Lung (tissue), 12 donors: Measurements from ENCODE around the gene EIF3I. TPM values are rescaled to one million over a fixed set of nuclear protein-coding genes. Genes with fewer than 3 reads are reported as not detected.

ENCODE experiments used
- ATAC-seq: fragments of 200-7000 bp; cut with Tn5 transposase; one replicate; pipeline ENCODE4 v1.9.1; 2020; ENCODE audit warnings: moderate number of reproducible peaks; ENCODE audit not compliant: insufficient read depth, low FRiP score
- DNase-seq, 3 donors: peaks; one replicate each; pipeline ENCODE4 v3.0.0-alpha.2; 2013 to 2017
- H3K27ac ChIP-seq, 2 donors: one replicate each; pipeline ENCODE4 v1.5.1; 2013; ENCODE audit warnings: mild to moderate bottlenecking in 2 of 2, moderate library complexity in 2 of 2, control low read depth in 1 of 2, inconsistent platforms in 1 of 2, low read depth in 1 of 2, low read length in 1 of 2
- H3K27me3 ChIP-seq, 3 donors: one replicate each; pipeline ENCODE4 v1.5.1; 2013; ENCODE audit warnings: low read length in 2 of 3; ENCODE audit not compliant: control insufficient read depth in 3 of 3, insufficient read depth in 3 of 3
- H3K36me3 ChIP-seq, 4 donors: one replicate each; pipeline ENCODE4 v1.5.1; 2013; ENCODE audit warnings: low read length in 4 of 4, mild to moderate bottlenecking in 1 of 4, moderate library complexity in 1 of 4; ENCODE audit not compliant: control insufficient read depth in 4 of 4, insufficient read depth in 4 of 4
- H3K4me1 ChIP-seq, 5 donors: one replicate each; pipeline ENCODE4 v1.5.1; 2013; ENCODE audit warnings: low read length in 5 of 5, mild to moderate bottlenecking in 2 of 5, moderate library complexity in 1 of 5; ENCODE audit not compliant: control insufficient read depth in 5 of 5, insufficient read depth in 5 of 5
- H3K4me3 ChIP-seq: one replicate; pipeline ENCODE4 v1.5.1; 2013; ENCODE audit warnings: mild to moderate bottlenecking, control low read depth, moderate library complexity
- H3K9ac ChIP-seq, 2 donors: one replicate each; pipeline ENCODE4 v1.5.1; 2013; ENCODE audit warnings: low read length in 2 of 2, control low read depth in 1 of 2; ENCODE audit not compliant: insufficient read depth in 1 of 2
- H3K9me3 ChIP-seq, 4 donors: one replicate each; pipeline ENCODE4 v1.5.1; 2013; ENCODE audit warnings: low read length in 3 of 4, mild to moderate bottlenecking in 1 of 4, moderate library complexity in 1 of 4; ENCODE audit not compliant: control insufficient read depth in 4 of 4, insufficient read depth in 3 of 4
- WGBS, 2 donors: extraction: QIAGEN DNeasy Blood & Tissue Kit; methylation state at CpG; one replicate each; pipeline ENCODE4 v1.1.7; 2013; 5-methylcytosine and 5-hydroxymethylcytosine counted together
- polyA plus RNA-seq, 2 donors: library from polyadenylated mRNA; stranded (reverse); fragments of 200-250 nt; gene quantifications; one replicate each; pipeline ENCODE4 v1.2.1, GENCODE V29; 2013
- total RNA-seq, 2 donors: library from RNA; depleted of rRNA in 1 of 2; stranded (reverse); fragments of >200 nt in 1 of 2; gene quantifications; one replicate each; pipeline ENCODE4 v1.2.1, GENCODE V29; 2014 to 2021
- TF ChIP-seq, protein P1 (sequence below): IDR thresholded peaks from 2 replicates; pipeline ENCODE4 v1.5.1; 2012; ENCODE audit warnings: mild to moderate bottlenecking; ENCODE audit errors: control extremely low read depth, extremely low read depth
- donor health status: control.
- donor health status: control.
- donor health status: Bipolar disorder and iron deficiency.
- donor health status: healthy.
- donor health status: DM: yes; HTN: yes; CAD: no.

Gene EIF3I
- total and polyA plus RNA-seq, 4 donors, result 81.0 to 255 (median 185) TPM

DNA sequence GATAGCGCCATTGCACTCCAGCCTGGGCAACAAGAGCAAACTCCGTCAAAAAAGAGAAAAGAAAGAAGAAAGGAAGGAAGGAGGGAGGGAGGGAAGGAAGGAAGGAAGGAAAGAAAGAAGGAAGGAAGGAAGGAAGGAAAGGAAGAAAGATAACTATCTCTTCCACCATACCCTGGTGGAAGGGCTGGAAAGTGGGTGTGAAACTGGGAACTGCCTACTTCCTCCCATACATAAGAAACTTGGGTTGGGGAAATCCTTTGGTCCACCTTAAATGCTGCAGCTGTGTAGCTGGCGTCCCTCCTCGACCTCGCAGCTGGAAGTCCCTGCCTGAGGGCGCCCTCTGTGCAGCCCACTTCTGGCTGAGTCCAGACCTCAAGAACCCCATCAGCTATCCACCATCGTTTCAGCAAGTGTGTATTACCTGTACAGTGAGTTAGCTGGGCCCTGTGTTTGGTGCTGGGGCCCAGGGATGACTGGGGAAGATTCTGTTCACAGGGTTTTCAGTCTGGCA lies 20.2 kb downstream of the EIF3I start:
- H3K9ac ChIP-seq, result no peak overlapping the region
- TF ChIP-seq, protein P1, sequence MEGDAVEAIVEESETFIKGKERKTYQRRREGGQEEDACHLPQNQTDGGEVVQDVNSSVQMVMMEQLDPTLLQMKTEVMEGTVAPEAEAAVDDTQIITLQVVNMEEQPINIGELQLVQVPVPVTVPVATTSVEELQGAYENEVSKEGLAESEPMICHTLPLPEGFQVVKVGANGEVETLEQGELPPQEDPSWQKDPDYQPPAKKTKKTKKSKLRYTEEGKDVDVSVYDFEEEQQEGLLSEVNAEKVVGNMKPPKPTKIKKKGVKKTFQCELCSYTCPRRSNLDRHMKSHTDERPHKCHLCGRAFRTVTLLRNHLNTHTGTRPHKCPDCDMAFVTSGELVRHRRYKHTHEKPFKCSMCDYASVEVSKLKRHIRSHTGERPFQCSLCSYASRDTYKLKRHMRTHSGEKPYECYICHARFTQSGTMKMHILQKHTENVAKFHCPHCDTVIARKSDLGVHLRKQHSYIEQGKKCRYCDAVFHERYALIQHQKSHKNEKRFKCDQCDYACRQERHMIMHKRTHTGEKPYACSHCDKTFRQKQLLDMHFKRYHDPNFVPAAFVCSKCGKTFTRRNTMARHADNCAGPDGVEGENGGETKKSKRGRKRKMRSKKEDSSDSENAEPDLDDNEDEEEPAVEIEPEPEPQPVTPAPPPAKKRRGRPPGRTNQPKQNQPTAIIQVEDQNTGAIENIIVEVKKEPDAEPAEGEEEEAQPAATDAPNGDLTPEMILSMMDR, result no peak
- DNase-seq (peak; percentile 46 to 78 (median 71)), ATAC-seq (no peak)
- H3K4me3 ChIP-seq, result no peak overlapping the region
- H3K4me1 ChIP-seq, result peaks cover 0 to 33% (median 2%) of the 10 kb centered on the region in 5 donors
- H3K27me3 ChIP-seq, result no peaks in the 10 kb centered on the region
- no peaks in the 10 kb centered on the region for H3K36me3 ChIP-seq
- H3K27ac ChIP-seq, result peak overlapping the region in 1 of 2 donors; percentile 43
- no peaks in the 10 kb centered on the region for H3K9me3 ChIP-seq
- 27 to 33% methylated on average over 7 of the region's 7 CpGs for WGBS, 2 donors

DNA sequence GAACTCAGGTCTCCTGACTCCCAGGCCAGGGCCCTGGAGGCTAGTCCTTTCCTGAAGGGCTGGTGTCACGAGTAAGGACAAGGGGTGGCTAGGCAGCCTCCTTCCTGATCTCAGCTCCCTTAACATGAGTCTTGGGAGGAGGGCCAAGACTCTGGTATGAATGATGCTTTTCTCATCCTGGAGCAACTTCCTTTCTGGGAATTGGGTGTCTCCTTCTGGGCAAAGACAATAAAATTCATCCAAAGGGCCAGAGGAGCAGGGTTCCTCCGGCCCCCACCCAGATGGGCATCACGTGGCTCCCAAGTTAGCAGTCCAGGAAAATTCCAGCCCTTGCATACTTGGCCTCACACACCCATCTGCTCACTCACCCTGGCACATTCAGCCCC lies 24.7 kb downstream of the EIF3I start, which contains the start of gene FAM167B:
Gene FAM167B, plus strand, starts transcription at position 335 of the 386 bp plus-strand sequence. CDS start 200 bp downstream, outside the sequence.
- no peaks in the 10 kb centered on the region for H3K27me3 ChIP-seq
- H3K36me3 ChIP-seq, result no peaks in the 10 kb centered on the region
- TF ChIP-seq, protein P1, result no peak
- peak within 1 kb of the TSS; percentile 5 for H3K4me3 ChIP-seq
- 45 to 63% methylated on average over 3 of the region's 3 CpGs for WGBS, 2 donors
- ATAC-seq (no peak), DNase-seq (peak in 2 of 3 donors; percentile 40 to 69)
- no peaks in the 10 kb centered on the region for H3K9me3 ChIP-seq
- H3K9ac ChIP-seq, result no peak within 1 kb of the TSS
- peaks cover 0 to 20% (median 0%) of the 10 kb centered on the region in 5 donors for H3K4me1 ChIP-seq
- peak within 1 kb of the TSS; percentile 51 to 79 for H3K27ac ChIP-seq

DNA sequence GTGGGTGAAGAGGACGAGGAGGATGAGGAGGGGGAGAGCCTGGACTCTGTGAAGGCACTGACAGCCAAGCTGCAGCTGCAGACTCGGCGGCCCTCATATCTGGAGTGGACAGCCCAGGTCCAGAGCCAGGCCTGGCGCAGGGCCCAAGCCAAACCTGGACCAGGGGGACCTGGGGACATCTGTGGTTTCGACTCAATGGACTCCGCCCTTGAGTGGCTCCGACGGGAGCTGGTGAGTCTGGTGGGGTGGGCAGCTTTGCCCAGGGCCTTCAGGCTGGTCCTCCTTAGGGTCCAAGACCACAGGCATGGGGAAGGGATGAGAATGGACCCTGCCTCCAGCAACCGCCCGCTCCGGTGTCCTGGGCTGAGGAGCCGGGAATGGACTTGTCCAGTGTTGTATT lies 25.2 kb downstream of the EIF3I start:
- Histone ChIP-seq H3K9me3 (no peaks in the 10 kb centered on the region), H3K27me3 (no peaks in the 10 kb centered on the region), H3K27ac (peak overlapping the region; percentile 51 to 79), H3K36me3 (no peaks in the 10 kb centered on the region), H3K9ac (no peak overlapping the region), H3K4me3 (peak overlapping the region; percentile 5), H3K4me1 (peaks cover 0 to 20% (median 1%) of the 10 kb centered on the region in 5 donors)
- TF ChIP-seq, protein P1, result no peak
- no peak for ATAC-seq
- no peak for DNase-seq
- 70 to 85% methylated on average over 12 of the region's 12 CpGs for WGBS, 2 donors
